HG03108 (cell line): Measurements from ENCODE around the gene GALNT8.
"Not testable (repeated sequence)": the region's sequence is repeated elsewhere in the genome, so short reads cannot be mapped to it uniquely, and the experiment has no call there.

Source experiments
- ATAC-seq: cut with Tn5 transposase; IDR thresholded peaks from one replicate; pipeline ENCODE4 v1.9.1; 2021; ENCODE audit warnings: moderate library complexity; ENCODE audit not compliant: unreplicated experiment

GALNT8 gene

DNA sequence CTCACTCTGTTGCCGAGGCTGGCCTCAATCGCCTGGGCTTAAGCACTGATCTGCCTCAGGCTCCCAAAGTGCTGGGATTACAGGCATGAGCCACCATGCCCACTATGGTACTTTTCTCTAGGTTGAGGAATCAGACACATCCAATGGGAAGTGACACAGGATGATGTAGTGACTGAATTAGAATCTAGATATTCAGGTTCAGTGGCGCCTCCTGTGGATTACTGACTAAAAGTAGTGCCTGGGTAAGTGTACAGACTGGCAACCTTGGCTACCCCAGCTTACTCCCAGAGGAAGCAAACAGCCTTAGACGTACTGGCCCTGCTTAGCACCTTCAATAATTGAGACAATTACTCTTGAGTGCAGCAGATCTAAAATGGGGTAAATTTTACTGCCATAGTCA lies 22.8 kb downstream of the GALNT8 start:
- ATAC-seq: no peak

DNA sequence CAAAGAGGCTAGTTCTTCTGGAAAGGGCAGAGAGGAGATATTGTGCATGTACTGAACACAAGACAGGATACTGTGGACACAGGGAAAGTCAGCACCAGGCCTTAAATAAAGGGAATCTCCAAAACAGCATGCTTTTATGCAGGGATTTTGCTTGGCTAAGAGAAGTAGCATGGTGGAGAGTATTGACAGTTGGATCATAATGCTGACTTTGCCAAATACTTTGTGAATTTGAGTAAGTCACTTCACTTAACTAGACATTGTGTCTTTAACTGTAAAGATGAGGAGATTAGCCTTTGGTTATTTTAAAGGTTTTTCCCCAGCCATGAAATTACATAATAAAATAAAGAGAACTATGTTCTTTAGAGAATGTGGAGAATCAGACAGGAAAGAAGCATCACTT lies 24.5 kb downstream of the GALNT8 start:
- ATAC-seq: no peak

DNA sequence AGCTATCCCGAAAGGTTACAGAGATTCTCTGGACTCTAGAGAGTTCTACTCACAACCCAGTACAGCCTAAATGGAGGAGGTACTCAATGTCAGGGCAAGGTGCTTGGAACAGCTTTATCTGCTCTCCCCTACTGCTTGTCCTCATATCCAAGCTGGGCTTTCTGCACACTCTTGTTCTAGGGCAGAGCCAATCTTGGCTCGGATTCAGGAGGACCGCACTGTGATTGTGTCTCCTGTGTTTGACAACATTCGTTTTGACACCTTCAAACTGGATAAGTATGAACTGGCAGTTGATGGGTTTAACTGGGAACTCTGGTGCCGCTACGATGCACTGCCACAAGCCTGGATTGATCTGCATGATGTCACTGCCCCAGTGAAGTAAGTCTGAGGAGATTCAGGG lies 25.0 kb downstream of the GALNT8 start:
- no peak for ATAC-seq

DNA sequence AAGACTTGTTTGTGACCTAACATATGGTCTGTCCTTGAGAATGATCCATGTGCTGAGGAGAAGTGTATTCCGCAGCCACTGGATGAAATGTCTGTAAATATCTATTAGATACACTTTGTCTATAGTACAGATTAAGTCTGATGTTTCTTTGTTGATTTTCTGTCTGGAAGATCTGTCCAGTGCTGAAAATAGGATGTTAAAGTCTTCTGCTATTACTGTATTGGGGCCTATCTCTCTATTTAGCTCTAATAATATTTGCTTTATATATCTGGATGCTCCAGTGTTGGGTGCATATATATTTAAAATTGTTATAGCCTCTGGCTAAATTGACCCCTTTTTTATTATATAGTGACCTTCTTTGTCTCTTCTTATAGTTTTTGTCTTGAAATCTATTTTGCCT lies 31.5 kb downstream of the GALNT8 start:
- not testable (repeated sequence) for ATAC-seq

DNA sequence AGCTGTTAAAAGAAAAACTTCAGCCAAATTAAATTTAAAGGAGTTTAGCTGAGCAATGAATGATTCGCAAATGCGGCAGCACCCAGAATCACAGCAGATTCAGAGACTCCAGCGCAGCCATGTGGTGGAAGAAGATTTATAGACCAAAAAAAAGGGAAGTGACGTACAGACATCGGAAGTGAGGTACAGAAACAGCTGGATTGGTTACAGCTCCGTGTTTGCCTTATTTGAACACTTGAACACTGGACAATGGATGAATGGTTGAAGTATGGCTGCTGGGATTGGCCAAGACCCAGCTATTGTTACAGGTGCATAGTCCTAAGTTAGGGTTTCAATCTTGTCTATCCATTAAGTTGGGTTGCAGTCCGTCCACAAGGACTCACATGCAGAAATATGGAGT lies 42.6 kb downstream of the GALNT8 start:
- ATAC-seq: no peak

DNA sequence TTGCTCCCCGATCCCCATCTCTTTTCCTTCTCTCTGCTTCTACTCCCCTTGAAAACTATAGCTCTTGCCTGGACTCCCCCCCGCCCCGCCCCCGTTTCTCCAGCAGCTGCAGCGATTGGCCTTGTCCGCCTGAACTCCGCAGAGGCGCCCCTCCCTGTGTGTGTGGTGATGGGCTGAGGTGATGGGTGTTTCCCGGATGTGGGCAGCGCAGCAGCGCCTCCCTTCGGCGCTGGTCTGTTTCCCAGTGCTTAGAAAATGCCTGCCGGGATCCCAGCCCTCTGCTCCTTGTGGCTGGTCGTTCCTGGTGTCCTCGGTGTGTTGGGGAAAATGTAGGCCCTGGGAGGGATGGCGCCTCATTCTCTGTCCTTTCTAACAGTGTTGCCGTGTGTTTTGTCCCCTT lies 43.3 kb downstream of the GALNT8 start:
- no peak for ATAC-seq

DNA sequence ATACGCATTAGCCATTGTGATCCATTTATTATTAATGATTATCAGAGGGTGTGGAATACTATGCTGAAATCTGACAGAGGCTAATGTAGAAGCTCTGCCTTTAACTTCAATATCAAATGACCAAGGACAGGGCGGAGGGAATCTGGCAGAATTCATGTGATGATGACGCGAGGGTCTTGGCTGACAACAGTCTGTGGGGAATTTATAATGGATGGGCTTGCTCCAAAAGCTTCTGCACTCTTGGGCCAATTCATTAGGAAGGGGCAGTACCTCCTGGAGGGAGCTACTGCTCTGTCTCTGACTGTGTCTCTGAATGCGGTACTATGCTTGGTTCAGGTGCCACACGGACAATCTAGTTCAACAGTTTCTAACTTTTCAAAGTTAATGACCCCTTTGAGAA lies 46.2 kb downstream of the GALNT8 start:
- ATAC-seq: no peak

DNA sequence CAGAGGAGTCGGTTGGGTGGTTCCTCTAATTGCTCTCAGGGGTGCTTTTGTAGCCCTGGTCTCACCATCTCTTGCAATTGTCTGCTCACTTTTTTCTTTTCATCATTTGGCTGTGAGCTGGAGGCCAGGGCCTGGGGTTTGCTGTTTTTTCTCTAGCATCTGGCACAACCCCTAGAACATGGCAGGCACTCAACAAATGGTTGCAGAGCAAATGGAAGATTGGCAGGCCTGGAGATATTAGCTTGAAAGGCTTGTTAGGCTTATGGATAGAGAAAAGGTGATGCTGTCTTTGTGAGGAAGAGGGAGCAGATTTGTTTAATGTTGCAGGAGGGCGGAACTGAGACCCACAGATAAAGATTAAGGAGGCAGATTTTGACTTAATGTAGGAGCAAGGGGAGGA lies 47.0 kb downstream of the GALNT8 start:
- no peak for ATAC-seq

DNA sequence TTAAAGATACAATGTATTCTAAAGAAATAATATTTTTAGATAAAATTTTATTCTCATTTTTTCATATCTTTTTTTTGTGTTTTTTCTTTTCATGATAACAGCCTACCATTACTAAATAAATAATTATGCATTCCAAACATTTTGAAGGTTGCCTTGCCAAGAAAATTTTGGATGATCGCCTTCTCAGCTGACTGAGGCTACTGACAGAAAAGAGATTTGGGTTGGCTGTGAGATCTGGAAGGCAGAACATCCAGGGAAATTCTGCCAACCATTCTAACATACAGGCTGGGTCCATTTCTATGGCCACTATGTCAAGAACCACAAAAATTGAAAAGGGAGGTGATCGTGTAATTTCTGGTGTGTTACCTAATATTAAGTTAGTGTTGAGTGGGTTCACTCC lies 48.1 kb downstream of the GALNT8 start:
- no peak for ATAC-seq

DNA sequence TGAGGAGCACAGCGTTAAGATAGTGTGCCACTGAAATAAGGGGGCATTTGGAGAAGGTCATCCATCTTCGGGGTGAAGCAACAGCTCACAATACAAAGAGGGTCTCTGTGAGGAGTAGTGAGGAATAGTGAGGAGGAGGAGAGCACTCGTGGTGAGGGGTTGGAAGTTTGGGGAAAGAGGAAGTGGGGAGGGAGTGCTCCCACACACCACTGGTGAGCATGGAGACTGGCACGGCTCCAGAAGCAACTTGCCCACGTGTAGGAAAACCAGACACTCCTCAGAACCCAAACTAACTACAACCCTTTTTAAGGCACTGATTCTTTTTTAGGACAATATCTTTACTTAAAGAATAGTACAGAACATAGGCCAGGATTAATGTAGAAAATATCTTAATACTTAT lies 48.9 kb downstream of the GALNT8 start:
- no peak for ATAC-seq

DNA sequence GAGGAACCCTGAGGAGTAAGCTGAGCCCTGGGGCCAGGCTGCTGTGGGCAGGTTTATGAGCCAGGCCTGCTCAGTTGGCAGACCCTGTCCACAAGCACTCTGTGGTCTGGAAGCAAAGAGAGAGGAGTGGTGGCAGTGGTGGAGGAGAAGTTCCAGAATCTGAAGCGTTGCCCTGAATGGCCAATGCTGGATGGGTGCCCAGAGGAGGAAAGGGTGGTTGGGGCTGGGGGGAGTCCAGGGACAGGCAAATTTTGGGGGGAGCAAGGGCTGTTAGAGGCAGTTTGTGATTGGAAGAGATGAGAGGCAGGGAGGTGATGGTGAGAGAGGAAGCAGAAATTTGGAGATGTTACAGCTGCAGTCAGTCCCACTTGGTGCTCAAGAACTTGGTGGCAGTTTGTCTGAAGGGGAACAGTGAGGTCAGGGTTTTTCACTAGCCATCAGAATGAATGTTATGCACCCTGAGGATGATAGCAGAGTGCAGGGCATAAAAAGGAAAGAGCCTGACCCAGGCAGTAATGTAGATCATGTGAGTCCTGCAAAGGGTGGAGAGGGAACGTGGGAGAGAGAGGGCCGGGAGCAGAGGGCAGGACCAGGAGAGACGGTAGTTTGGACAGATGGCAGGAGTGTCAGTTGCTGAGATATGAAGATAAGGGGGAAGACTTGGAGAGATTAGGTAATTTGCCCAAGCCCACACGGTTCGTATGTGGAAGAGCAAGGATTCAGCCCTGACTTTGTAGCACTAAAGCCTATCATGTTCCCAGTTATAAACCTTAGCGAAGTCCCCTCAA lies 51.2 kb downstream of the GALNT8 start:
- no peak for ATAC-seq

DNA sequence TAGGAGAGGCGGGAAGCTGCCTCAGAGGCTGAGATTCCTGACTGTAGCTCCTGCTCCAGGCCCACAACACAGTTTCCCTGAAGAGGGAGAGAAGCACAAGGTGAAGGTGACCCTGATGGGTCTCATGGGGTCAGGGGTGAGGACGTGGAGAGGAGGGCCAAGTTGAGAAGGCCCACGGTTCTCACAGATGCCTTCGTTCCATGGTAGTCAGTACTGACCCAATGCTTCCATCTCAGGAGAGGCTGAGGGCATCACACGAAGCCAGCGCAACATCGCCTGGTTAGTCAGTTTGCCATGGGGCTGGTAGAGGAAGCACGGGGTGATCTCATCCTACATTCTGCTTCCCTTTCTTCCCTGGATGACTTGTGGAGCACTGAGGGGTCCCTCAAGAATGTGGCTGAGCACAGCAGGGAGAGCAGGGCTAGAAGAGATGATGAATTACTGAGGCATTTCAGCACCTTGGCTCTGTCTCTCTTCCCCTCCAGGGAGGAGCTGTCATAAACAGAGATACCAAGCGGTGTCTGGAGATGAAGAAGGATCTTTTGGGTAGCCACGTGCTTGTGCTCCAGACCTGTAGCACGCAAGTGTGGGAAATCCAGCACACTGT lies 51.9 kb downstream of the GALNT8 start:
- ATAC-seq: no peak

DNA sequence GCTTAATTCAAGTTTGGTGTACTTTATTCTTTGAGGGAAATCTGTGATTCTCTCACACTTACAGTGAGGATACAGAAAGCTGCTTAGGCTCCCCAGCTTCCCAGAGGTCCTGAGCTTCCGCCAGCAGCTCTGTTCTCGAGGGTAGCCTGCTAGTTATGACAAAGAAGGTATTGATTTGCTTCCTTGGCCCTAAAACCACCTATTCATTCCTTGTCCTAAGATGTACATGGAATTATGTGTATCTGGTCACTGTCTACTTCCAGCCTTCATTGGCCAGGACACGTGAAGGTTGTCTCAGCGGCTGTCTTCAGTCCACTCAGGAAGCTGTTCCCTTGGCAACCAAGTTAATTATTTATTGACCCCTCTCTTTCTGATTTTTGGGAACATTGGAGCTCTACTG lies 55.7 kb downstream of the GALNT8 start:
- no peak for ATAC-seq

DNA sequence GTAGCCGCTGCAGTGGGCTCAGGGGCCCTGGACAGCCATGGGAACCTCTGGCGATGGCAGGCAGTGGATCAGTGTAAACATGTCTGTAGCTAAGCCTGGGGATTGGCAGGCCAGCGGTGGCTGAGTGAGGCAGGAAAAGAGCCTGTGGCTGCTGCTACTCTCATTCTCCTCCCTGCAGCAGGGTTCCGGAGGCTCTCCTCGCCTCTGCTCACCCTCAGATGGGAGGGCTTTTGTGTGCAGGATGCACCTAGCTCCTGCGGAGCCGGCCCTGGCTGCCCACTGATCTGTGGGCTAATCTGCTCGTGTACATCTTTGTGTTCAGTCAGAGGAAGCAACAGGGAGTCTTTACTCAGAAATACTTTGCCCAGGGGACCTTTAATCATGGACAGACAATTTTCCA lies 59.5 kb downstream of the GALNT8 start:
- no peak for ATAC-seq

DNA sequence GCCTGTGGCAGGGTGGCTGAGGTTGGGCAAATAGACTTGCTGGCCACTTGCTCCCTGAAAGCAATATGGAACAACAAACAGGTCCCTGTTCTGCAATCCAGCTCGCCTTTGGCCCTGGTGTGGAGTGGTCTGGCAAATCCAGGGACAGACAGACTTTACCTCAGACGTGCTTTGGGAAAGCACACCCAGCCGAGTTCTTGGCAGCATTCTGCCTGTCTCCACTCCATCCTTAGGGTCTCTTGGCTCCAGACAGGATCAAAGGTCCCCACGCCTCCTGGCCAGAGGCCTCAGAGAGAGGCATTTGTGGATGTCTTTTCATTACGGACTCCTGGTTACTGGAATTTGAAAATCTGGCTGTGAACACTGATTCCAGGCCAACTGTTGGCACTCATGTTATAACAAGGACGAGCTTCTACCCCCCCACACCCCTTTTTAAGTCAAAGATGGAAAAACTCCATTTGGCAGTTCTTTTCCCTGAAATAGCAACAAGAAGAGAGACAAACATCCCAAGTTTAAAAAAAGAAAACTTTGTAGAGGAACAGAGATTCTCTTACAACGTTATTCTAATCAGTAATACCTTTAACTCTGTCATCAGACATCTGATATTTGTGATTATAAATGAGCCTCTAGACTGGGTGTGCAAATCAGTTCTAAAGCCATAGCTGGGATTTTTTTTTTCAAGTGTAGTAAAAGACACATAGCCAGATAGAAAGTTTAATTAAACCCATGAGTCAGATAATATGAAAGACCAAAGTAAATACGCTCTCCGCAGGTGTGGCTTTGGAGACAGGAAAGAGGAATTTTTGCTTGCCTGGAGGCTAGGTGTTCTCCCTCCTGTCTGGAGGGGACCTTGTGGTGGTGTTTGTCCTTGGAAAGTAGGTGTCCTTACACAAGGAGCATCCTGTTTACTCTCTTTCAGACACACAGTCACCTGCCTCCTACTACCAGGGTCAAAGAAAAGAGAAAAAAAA lies 60.7 kb downstream of the GALNT8 start:
- no peak for ATAC-seq

DNA sequence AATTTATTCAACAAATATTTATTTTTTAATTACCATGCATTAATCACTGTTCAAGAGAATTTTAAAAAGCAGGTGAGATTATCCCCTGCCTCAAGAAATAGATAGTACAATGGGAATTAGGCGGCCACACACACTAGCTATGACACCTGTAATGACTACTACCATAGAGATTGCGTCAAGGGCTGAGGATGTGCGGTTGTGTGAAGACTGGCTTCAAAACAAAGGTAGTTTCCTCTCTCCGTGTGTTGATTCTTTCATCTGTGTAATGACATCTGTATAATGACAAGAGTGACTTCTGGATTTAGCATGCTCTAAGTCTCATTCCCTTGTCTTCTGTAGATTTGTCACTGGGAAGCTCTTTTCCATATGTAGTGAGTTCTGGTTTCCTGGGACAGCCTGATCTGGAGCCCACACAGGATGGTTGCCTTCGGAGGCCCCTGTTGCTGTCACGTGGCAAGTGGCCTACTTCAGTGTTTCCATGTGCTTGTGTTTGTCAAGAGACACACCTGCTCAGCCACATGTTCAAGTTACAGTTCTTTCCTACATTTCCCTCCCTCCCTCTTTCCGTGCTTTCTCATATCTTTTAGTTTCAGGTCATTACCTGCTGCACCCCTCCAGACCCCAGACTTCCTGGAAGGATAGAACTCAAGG lies 64.3 kb downstream of the GALNT8 start:
- ATAC-seq: no peak

DNA sequence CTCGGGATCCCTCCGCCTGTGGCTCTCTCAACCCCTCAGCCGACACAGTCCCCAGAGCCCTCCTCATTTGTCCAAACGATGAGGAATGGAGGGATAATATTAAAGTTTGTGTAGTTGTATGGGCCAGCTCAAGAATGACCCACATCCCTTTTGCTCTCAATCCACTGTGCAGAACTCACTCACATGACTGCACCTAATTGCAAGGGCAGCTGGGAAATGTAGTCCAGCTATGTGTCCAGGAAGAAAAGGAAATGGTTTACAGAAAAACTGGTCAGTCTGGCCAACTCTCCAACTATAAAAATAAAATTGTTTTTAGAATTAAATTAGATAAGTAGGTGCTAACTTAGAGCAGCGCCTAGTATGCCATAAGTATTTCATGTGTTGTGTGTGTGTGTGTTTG lies 66.6 kb downstream of the GALNT8 start:
- ATAC-seq: no peak

DNA sequence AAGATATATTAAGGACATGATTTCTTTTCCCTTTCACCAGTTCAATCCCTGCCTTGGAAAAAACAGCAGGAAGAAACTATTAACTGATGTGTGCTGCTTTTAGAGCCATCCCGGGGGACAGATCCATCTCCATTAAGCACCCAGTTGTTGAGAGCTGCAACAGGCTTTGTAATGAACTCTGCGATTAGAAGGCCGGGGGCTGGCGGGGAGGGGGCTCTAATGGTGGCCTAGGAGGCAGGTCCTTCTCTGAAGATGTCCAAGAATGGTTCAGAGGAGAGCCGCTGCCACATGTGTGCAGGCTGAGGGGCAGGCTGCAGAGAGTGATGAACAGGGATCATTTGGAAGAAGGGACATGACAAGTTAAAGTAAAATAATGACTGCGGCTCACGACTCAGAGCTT lies 67.8 kb downstream of the GALNT8 start:
- ATAC-seq: no peak

DNA sequence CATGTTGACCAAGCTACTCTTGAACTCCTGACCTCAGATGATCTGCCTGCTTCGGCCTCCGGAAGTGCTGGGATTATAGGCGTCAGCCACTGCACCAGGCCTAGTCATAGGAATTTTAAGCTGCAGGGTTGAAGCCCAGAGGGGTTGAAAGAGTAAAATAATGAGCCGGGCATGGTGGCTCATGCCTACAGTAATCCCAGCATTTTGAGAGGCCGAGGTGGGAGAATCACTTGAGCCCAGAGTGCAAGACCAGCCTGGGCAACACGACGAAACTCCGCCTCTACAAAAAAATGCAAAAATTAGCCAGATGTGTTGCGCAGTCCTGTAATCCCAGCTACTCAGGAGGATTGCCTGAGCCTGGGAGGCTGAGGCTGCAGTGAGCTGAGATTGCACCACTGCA lies 69.6 kb downstream of the GALNT8 start:
- no peak for ATAC-seq

DNA sequence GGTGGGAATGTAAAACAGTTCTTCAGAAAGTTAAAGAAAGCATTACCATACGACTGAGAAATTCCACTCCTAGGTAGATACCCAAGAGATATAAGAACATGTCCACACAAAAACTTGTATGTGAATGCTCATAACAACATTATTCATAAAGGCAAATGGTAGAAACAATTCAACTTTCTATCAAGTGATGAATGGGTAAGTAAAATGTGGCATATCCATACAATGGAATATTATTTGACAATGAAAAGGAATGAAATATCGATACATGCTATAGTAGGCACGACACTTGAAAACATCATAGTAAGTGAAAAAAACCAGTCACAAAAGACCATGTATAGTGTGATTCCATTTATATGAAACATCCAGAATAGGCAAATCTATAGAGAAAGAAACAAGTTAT lies 71.3 kb downstream of the GALNT8 start:
- no peak for ATAC-seq

DNA sequence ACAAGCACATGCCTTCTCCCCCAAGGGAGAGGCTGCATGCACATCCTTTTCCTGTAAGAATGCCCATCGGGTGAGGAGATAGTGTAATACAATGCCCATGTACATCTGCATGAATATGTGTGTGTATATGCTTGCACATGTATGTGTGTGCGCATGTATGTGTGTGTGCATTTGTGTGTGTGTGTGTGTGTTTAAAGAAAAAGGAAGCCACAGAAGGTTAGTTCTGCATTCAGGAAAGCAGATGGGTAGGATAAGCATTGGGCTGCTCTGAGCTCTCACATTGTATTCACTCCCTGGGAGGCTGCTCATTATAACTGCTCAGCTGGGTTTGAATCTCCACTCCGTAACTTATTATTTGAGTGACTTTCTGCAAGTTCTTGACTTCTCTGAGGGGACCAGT lies 74.3 kb downstream of the GALNT8 start:
- ATAC-seq: no peak
